GM13976 (cell line): ENCODE results near the gene LSM5.

ENCODE experiments used
- DNase-seq: peaks from one replicate; pipeline ENCODE4 v3.0.0; 2012; ENCODE audit warnings: low spot score
- in situ Hi-C: fragments of 300-500 bp; cut with MboI; formaldehyde crosslinking; loops from one replicate; pipeline ENCODE4 v1.12.0; 2022; ENCODE audit warnings: low sequenced_read_pairs, mixed read lengths, inconsistent platforms; ENCODE audit not compliant: unreplicated experiment
- TF ChIP-seq, protein P1 (sequence below): IDR thresholded peaks from 2 replicates; pipeline ENCODE4 v1.5.1; 2012; ENCODE audit warnings: borderline replicate concordance, mild to moderate bottlenecking; ENCODE audit not compliant: insufficient read depth; ENCODE audit errors: extremely low read depth, missing control alignments, control extremely low read depth

Gene LSM5

DNA sequence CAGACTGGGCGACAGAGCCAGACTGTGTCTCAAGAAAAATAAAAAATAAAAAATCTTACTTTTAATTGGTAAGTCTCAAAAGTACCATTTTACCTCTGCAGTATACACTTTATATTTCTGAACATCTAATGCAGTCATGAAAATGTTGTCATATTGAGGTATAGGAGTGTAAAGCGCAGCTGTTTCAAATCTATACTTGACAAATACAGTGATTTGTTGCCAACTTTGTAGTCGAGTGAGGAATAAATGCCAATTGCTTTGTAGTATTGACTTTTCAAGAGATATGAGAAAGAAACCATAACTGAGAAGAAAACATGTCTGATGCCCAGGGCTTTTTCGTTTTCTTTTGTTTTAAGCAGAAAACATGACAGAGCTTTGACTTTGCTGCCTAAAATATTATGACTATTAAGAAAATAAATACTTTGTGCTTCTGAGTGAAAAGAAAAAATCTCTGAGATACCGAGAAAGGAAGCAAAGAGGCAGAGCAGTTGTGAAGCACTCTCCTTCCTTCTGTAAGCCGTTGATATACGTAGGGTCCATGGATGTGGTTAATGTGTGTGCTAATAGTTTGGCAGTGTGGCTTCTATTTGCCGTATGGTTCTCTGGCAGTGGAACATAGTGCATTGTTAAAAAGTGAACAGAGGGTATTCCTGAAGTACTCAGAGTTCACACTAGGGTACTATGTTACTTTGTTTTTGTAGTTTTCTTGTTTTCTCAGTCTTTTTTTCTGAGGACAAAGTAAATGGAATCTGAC lies 43.3 kb upstream of the LSM5 start:
- in situ Hi-C loops = no loop called here
- no peak for DNase-seq
- TF ChIP-seq, protein P1, sequence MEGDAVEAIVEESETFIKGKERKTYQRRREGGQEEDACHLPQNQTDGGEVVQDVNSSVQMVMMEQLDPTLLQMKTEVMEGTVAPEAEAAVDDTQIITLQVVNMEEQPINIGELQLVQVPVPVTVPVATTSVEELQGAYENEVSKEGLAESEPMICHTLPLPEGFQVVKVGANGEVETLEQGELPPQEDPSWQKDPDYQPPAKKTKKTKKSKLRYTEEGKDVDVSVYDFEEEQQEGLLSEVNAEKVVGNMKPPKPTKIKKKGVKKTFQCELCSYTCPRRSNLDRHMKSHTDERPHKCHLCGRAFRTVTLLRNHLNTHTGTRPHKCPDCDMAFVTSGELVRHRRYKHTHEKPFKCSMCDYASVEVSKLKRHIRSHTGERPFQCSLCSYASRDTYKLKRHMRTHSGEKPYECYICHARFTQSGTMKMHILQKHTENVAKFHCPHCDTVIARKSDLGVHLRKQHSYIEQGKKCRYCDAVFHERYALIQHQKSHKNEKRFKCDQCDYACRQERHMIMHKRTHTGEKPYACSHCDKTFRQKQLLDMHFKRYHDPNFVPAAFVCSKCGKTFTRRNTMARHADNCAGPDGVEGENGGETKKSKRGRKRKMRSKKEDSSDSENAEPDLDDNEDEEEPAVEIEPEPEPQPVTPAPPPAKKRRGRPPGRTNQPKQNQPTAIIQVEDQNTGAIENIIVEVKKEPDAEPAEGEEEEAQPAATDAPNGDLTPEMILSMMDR = no peak

GRCh38 chr7:32532716-32533115 lies 42.5 kb upstream of the LSM5 start:
- DNase-seq = no peak
- TF ChIP-seq, protein P1 = no peak
- in situ Hi-C loops = no loop called here

DNA sequence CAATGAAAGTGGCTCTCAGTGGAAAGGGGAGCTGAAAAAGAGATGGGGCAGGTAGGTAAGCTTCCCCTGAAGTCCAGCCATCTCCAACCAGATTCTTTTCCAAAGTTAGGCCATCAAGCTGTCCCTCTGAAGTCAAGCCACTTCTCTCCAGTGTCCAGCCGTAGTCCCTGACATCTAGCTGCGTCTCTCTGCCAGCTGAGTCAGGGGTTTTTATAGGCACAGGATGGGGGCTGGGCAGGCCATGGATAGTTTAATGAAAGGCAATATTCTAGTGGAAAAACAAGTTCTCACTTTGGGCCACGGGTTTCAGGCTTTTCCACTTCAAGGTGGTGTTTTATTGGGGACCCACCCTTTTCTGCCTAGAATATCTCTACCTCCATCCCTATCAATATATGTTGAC lies 41.9 kb upstream of the LSM5 start:
- TF ChIP-seq, protein P1 = no peak
- DNase-seq = no peak
- in situ Hi-C loops = no loop called here

DNA sequence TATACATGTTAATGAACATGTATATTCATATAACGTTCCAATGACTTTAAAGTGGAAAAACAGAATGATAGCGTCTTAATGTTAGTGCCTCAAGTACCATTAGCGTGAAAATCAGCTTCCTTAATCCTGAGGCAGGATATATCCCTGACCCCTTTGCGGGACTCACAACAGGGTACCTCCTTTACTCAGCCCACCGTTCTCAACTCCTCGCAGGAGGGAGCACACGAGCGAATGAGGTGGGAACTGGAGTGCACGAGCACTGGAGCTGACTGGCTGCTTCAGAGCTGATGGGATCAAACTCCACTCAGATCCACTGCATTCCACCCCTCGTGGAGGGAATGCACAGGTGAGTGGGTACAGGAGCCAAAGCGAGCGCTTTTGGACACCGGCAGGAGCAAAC lies 41.2 kb upstream of the LSM5 start:
- in situ Hi-C loops = no loop called here

GRCh38 chr7:32525839-32526238 lies 35.7 kb upstream of the LSM5 start:
- TF ChIP-seq, protein P1 = no peak
- in situ Hi-C loops = no loop called here

More for the DNA sequence above, 41.2 kb upstream of the LSM5 start:
- TF ChIP-seq, protein P1 = no peak
- DNase-seq = no peak

GRCh38 chr7:32524631-32525030 lies 34.5 kb upstream of the LSM5 start:
- in situ Hi-C loops = no loop called here

More at GRCh38 chr7:32525839-32526238, 35.7 kb upstream of the LSM5 start:
- DNase-seq = no peak

More at GRCh38 chr7:32524631-32525030, 34.5 kb upstream of the LSM5 start:
- no peak for DNase-seq
- TF ChIP-seq, protein P1 = no peak
